Fibroblast of skin of right quadriceps (primary cell): ENCODE results near the gene CYB561.

Experiments used
- DNase-seq: peaks from one replicate; pipeline ENCODE4 v3.0.0-alpha.2; 2013

Gene CYB561

GRCh38 chr17:63445954-63446752 lies at the start of gene CYB561:
TSS of gene CYB561 (minus strand) at chr17:63446306. CDS start at chr17:63437547, 8,759 bp downstream.
- peak; percentile 53 for DNase-seq

GRCh38 chr17:63495491-63495890 lies 49.4 kb upstream of the CYB561 start:
- no peak for DNase-seq

GRCh38 chr17:63494300-63494928 lies 48.3 kb upstream of the CYB561 start:
- no peak for DNase-seq

GRCh38 chr17:63493411-63493810 lies 47.3 kb upstream of the CYB561 start:
- no peak for DNase-seq

- no peak for DNase-seq
Measured at GRCh38 chr17:63492940-63493339, 46.8 kb upstream of the CYB561 start.

- no peak for DNase-seq
Measured at GRCh38 chr17:63491977-63492618, 46.0 kb upstream of the CYB561 start.

GRCh38 chr17:63491413-63491812 lies 45.3 kb upstream of the CYB561 start:
- DNase-seq: no peak

GRCh38 chr17:63490858-63491400 lies 44.8 kb upstream of the CYB561 start:
- no peak for DNase-seq

- DNase-seq: no peak
Measured at GRCh38 chr17:63490329-63490728, 44.2 kb upstream of the CYB561 start.

GRCh38 chr17:63489291-63489690 lies 43.2 kb upstream of the CYB561 start:
- no peak for DNase-seq

- no peak for DNase-seq
Measured at GRCh38 chr17:63488851-63489250, 42.7 kb upstream of the CYB561 start.

- no peak for DNase-seq
Measured at GRCh38 chr17:63487014-63487339, 40.9 kb upstream of the CYB561 start.

GRCh38 chr17:63486317-63487013 lies 40.4 kb upstream of the CYB561 start:
- DNase-seq: no peak

GRCh38 chr17:63483655-63484575 lies 37.8 kb upstream of the CYB561 start:
- no peak for DNase-seq

GRCh38 chr17:63483038-63483437 lies 36.9 kb upstream of the CYB561 start:
- DNase-seq: no peak

- no peak for DNase-seq
Measured at GRCh38 chr17:63482509-63482908, 36.4 kb upstream of the CYB561 start.

GRCh38 chr17:63481488-63481870 lies 35.4 kb upstream of the CYB561 start:
- no peak for DNase-seq

- DNase-seq: no peak
Measured at GRCh38 chr17:63480826-63481487, 34.9 kb upstream of the CYB561 start.

GRCh38 chr17:63480192-63480784 lies 34.2 kb upstream of the CYB561 start:
- no peak for DNase-seq

- DNase-seq: no peak
Measured at GRCh38 chr17:63479495-63480184, 33.5 kb upstream of the CYB561 start.
